ENCODE results near the gene CRKL.

The CRKL gene

GRCh38 chr22:20904008-20904979 lies 12.9 kb upstream of the CRKL start:
- no peaks in the 10 kb centered on the region for H3K9me3 ChIP-seq (ENCODE audit: control insufficient read depth, insufficient read depth, low read length)
- H4K20me1 ChIP-seq (ENCODE audit: control insufficient read depth, insufficient read depth, low read depth, low read length): no peaks in the 10 kb centered on the region
- no peaks in the 10 kb centered on the region for H3K4me1 ChIP-seq (ENCODE audit: control insufficient read depth, low read length)
- H3K4me3 ChIP-seq (ENCODE audit: low read length): no peak overlapping the region
- no peaks in the 10 kb centered on the region for H3K36me3 ChIP-seq (ENCODE audit: control insufficient read depth, low read length)
- H3K79me2 ChIP-seq (ENCODE audit: control insufficient read depth, low read length): no peaks in the 10 kb centered on the region
- TF ChIP-seq EZH2phosphoT487 (IDR thresholded peaks at IDR 0.05; ENCODE audit: borderline replicate concordance, low read length) (no peak), CTCF (IDR thresholded peaks at IDR 0.05; ENCODE audit: low read depth, low read length, poor library complexity, severe bottlenecking) (no peak)
- H3K9me2 ChIP-seq (replicated peaks; ENCODE audit: control insufficient read depth, low read length): no peaks in the 10 kb centered on the region
- H3K27me3 ChIP-seq (ENCODE audit: control insufficient read depth, low read length): peaks cover 16% of the 10 kb centered on the region
- H3K27ac ChIP-seq (ENCODE audit: low read depth, low read length): no peak overlapping the region
- no peaks in the 10 kb centered on the region for H3F3A ChIP-seq (ENCODE audit: control insufficient read depth, insufficient read depth)
- H3K4me2 ChIP-seq (ENCODE audit: low read length): no peak overlapping the region

- Histone ChIP-seq H3K36me3 (ENCODE audit: control insufficient read depth, low read length) (no peaks in the 10 kb centered on the region), H3F3A (ENCODE audit: control insufficient read depth, insufficient read depth) (no peaks in the 10 kb centered on the region), H3K9me2 (replicated peaks; ENCODE audit: control insufficient read depth, low read length) (no peaks in the 10 kb centered on the region), H3K9me3 (ENCODE audit: control insufficient read depth, insufficient read depth, low read length) (no peaks in the 10 kb centered on the region), H3K27me3 (ENCODE audit: control insufficient read depth, low read length) (peaks cover 16% of the 10 kb centered on the region), H4K20me1 (ENCODE audit: control insufficient read depth, insufficient read depth, low read depth, low read length) (no peaks in the 10 kb centered on the region), H3K4me3 (ENCODE audit: low read length) (no peak overlapping the region), H3K27ac (ENCODE audit: low read depth, low read length) (no peak overlapping the region), H3K4me1 (ENCODE audit: control insufficient read depth, low read length) (no peaks in the 10 kb centered on the region), H3K79me2 (ENCODE audit: control insufficient read depth, low read length) (no peaks in the 10 kb centered on the region), H3K4me2 (ENCODE audit: low read length) (no peak overlapping the region)
- no peak for TF ChIP-seq EZH2phosphoT487 (IDR thresholded peaks at IDR 0.05; ENCODE audit: borderline replicate concordance, low read length)
These were observed 12.2 kb upstream of the CRKL start for GRCh38 chr22:20904980-20905355.

GRCh38 chr22:20905415-20906386 lies 11.5 kb upstream of the CRKL start:
- Histone ChIP-seq H3K4me1 (ENCODE audit: control insufficient read depth, low read length) (no peaks in the 10 kb centered on the region), H3K4me3 (ENCODE audit: low read length) (no peak overlapping the region), H3F3A (ENCODE audit: control insufficient read depth, insufficient read depth) (no peaks in the 10 kb centered on the region), H3K9me3 (ENCODE audit: control insufficient read depth, insufficient read depth, low read length) (no peaks in the 10 kb centered on the region), H3K9me2 (replicated peaks; ENCODE audit: control insufficient read depth, low read length) (no peaks in the 10 kb centered on the region), H3K27ac (ENCODE audit: low read depth, low read length) (no peak overlapping the region), H3K4me2 (ENCODE audit: low read length) (no peak overlapping the region), H3K79me2 (ENCODE audit: control insufficient read depth, low read length) (no peaks in the 10 kb centered on the region), H3K27me3 (ENCODE audit: control insufficient read depth, low read length) (peaks cover 16% of the 10 kb centered on the region), H3K36me3 (ENCODE audit: control insufficient read depth, low read length) (no peaks in the 10 kb centered on the region), H4K20me1 (ENCODE audit: control insufficient read depth, insufficient read depth, low read depth, low read length) (no peaks in the 10 kb centered on the region)
- TF ChIP-seq CTCF (IDR thresholded peaks at IDR 0.05; ENCODE audit: low read depth, low read length, poor library complexity, severe bottlenecking) (no peak), EZH2phosphoT487 (IDR thresholded peaks at IDR 0.05; ENCODE audit: borderline replicate concordance, low read length) (no peak)
